IMR-90 (cell line): ENCODE data around the gene WWC2. TPM values are rescaled to one million over a fixed set of nuclear protein-coding genes. Genes with fewer than 3 reads are reported as not detected.

Source experiments
- ATAC-seq: fragments of 200-7000 bp; cut with Tn5 transposase; 2 replicates; pipeline ENCODE4 v1.9.1; 2020; ENCODE audit warnings: low read depth, mild to moderate bottlenecking, moderate library complexity
- BruUV-seq: library from RNA; stranded (reverse); fragments of 400-500 nt; replicated peaks from 2 replicates; lab custom pipeline; 2021; lab: Mats Ljungman, UMichigan
- CTCF ChIA-PET: fragments of 300-600 bp; formaldehyde crosslinking; extraction: SDS; loops from one replicate; lab custom pipeline; 2021; ENCODE audit warnings: antibody characterized with exemption; lab: Yijun Ruan, JAX
- POLR2A ChIA-PET: fragments of 300-600 bp; sonication (Branson Sonifier 250); formaldehyde crosslinking; loops from one replicate; lab custom pipeline; 2022; ENCODE audit warnings: antibody characterized with exemption; ENCODE audit not compliant: unreplicated experiment; lab: Charles Lee
- DNase-seq: peaks from one replicate; pipeline ENCODE4 v3.0.0; 2013
- H2AFZ ChIP-seq: replicated peaks from 2 replicates; pipeline ENCODE3; 2013; ENCODE audit warnings: low read length, mild to moderate bottlenecking; ENCODE audit not compliant: poor library complexity
- H2AK5ac ChIP-seq: 2 replicates; pipeline ENCODE4 v1.6.1; 2013; ENCODE audit warnings: low read depth, low read length, inconsistent platforms
- H2AK9ac ChIP-seq: replicated peaks from 2 replicates; pipeline ENCODE3; 2013; ENCODE audit warnings: mild to moderate bottlenecking, low read depth, low read length, moderate library complexity; ENCODE audit not compliant: poor library complexity
- H2BK120ac ChIP-seq: 2 replicates; pipeline ENCODE4 v1.6.1; 2013; ENCODE audit warnings: low read depth, low read length, inconsistent platforms
- H2BK15ac ChIP-seq: 3 replicates; pipeline ENCODE4 v1.6.1; 2013; ENCODE audit warnings: low read depth, low read length, inconsistent platforms
- H2BK20ac ChIP-seq: 2 replicates; pipeline ENCODE4 v1.6.1; 2013; ENCODE audit warnings: low read depth, mild to moderate bottlenecking, inconsistent platforms, low read length, moderate library complexity
- H2BK5ac ChIP-seq: 2 replicates; pipeline ENCODE4 v1.6.1; 2013; ENCODE audit warnings: mild to moderate bottlenecking, low read depth, low read length, inconsistent platforms; ENCODE audit not compliant: poor library complexity, severe bottlenecking
- H3K14ac ChIP-seq: replicated peaks from 2 replicates; pipeline ENCODE4 v1.6.1; 2013; ENCODE audit warnings: low read depth, low read length, inconsistent platforms
- H3K18ac ChIP-seq: 2 replicates; pipeline ENCODE4 v1.6.1; 2013; ENCODE audit warnings: low read depth, low read length, control low read depth
- H3K23ac ChIP-seq: 2 replicates; pipeline ENCODE4 v1.6.1; 2013; ENCODE audit warnings: low read depth, low read length, inconsistent platforms
- H3K27ac ChIP-seq: 2 replicates; pipeline ENCODE4 v1.5.1; 2013; ENCODE audit warnings: mild to moderate bottlenecking, control low read depth, low read length; ENCODE audit not compliant: insufficient read depth
- H3K27me3 ChIP-seq: 2 replicates; pipeline ENCODE4 v1.6.1; 2013; ENCODE audit warnings: low read length; ENCODE audit not compliant: control insufficient read depth, insufficient read depth
- H3K36me3 ChIP-seq: 2 replicates; pipeline ENCODE4 v1.6.1; 2013; ENCODE audit warnings: low read length, mixed read lengths; ENCODE audit not compliant: control insufficient read depth, insufficient read depth
- H3K4ac ChIP-seq: 2 replicates; pipeline ENCODE4 v1.6.1; 2013; ENCODE audit warnings: low read depth, low read length, inconsistent platforms
- H3K4me1 ChIP-seq: 2 replicates; pipeline ENCODE4 v1.6.1; 2013; ENCODE audit warnings: low read length, mixed read lengths; ENCODE audit not compliant: control insufficient read depth, insufficient read depth
- H3K4me2 ChIP-seq: 2 replicates; pipeline ENCODE4 v1.6.1; 2013; ENCODE audit warnings: low read depth, mild to moderate bottlenecking, control low read depth, low read length, moderate library complexity
- H3K4me3 ChIP-seq: 2 replicates; pipeline ENCODE4 v1.5.1; 2013; ENCODE audit warnings: low read depth, mild to moderate bottlenecking, control low read depth, low read length, moderate library complexity; ENCODE audit not compliant: insufficient read depth
- H3K56ac ChIP-seq: 2 replicates; pipeline ENCODE4 v1.6.1; 2013; ENCODE audit warnings: low read length, inconsistent platforms; ENCODE audit not compliant: insufficient read depth; ENCODE audit errors: extremely low read depth
- H3K79me1 ChIP-seq, 2 experiments: 2 replicates each; pipeline ENCODE4 v1.6.1; 2013; ENCODE audit warnings: low read length in 2 of 2, inconsistent platforms in 1 of 2, low read depth in 1 of 2
- H3K9ac ChIP-seq: 2 replicates; pipeline ENCODE4 v1.6.1; 2013; ENCODE audit warnings: low read depth, low read length, control low read depth
- H3K9me1 ChIP-seq: 2 replicates; pipeline ENCODE4 v1.6.1; 2013; ENCODE audit warnings: low read length, inconsistent platforms; ENCODE audit not compliant: insufficient read depth
- H3K9me3 ChIP-seq: 2 replicates; pipeline ENCODE4 v1.6.1; 2013; ENCODE audit warnings: low read length; ENCODE audit not compliant: control insufficient read depth, insufficient read depth
- H4K20me1 ChIP-seq: 2 replicates; pipeline ENCODE4 v1.6.1; 2013; ENCODE audit warnings: low read length, inconsistent platforms; ENCODE audit not compliant: insufficient read depth
- H4K5ac ChIP-seq: 2 replicates; pipeline ENCODE4 v1.6.1; 2013; ENCODE audit warnings: mild to moderate bottlenecking, low read depth, low read length, control low read depth
- H4K8ac ChIP-seq, 2 experiments: 2 replicates each; pipeline ENCODE4 v1.6.1; 2013; ENCODE audit warnings: low read depth in 2 of 2, low read length in 2 of 2, control low read depth in 1 of 2, inconsistent platforms in 1 of 2
- H4K91ac ChIP-seq: 2 replicates; pipeline ENCODE4 v1.6.1; 2013; ENCODE audit warnings: low read depth, low read length, inconsistent platforms; ENCODE audit not compliant: insufficient read depth
- CHD1 ChIP-seq: IDR thresholded peaks from 2 replicates; pipeline ENCODE4 v1.6.1; 2012; ENCODE audit warnings: low read depth, low read length, improper control_type of control experiment
- MAFK ChIP-seq: IDR thresholded peaks from 2 replicates; pipeline ENCODE4 v1.6.1; 2012; ENCODE audit warnings: low read depth, low read length, improper control_type of control experiment
- MXI1 ChIP-seq: IDR thresholded peaks from 2 replicates; pipeline ENCODE4 v1.6.1; 2012; ENCODE audit warnings: low read depth, mild to moderate bottlenecking, low read length, moderate library complexity, borderline replicate concordance
- NFE2L2 ChIP-seq: fragments of 150-350 bp; IDR thresholded peaks from 2 replicates; pipeline ENCODE4 v1.6.1; 2016; ENCODE audit warnings: low read depth, mild to moderate bottlenecking, low read length
- RAD21 ChIP-seq: IDR thresholded peaks from 2 replicates; pipeline ENCODE4 v1.6.1; 2012; ENCODE audit warnings: low read length, improper control_type of control experiment
- SMC3 ChIP-seq: fragments of 150-350 bp; IDR thresholded peaks from 2 replicates; pipeline ENCODE4 v1.6.1; 2016; ENCODE audit warnings: low read depth, mild to moderate bottlenecking, antibody characterized with exemption, low read length, moderate library complexity
- WGBS, 2 experiments: methylation state at CpG; one replicate each; pipeline versions ENCODE4 v1.1.5 to v1.1.7; 2013; ENCODE audit warnings: missing lambda C conversion rate in 2 of 2; ENCODE audit not compliant: insufficient read length in 1 of 2; ENCODE audit errors: extremely low coverage in 2 of 2; 5-methylcytosine and 5-hydroxymethylcytosine counted together
- dilution Hi-C: fragments of 300-500 bp; cut with HindIII; formaldehyde crosslinking; loops from one replicate; pipeline ENCODE4 v1.14.3; 2018; ENCODE audit warnings: low sequenced_read_pairs; ENCODE audit not compliant: unreplicated experiment
- in situ Hi-C: fragments of 300-500 bp; cut with MboI; formaldehyde crosslinking; loops from 3 replicates; pipeline ENCODE4 v1.14.3; 2019; ENCODE audit warnings: low sequenced_read_pairs, inconsistent platforms, mixed read lengths
- intact Hi-C: fragments of 100-400 bp; cut with micrococcal nuclease; formaldehyde crosslinking; loops from 2 replicates; pipeline ENCODE4 v1.10.0; 2022
- polyA plus RNA-seq, 3 experiments: library from polyadenylated mRNA; depleted of rRNA; stranded (reverse); fragments of >200 nt; gene quantifications; 2 replicates each; pipeline ENCODE4 v1.2.3, GENCODE V29; 2012; ENCODE audit warnings: low replicate concordance in 1 of 3
- total RNA-seq: library from RNA; depleted of rRNA; stranded (reverse); fragments of >200 nt; gene quantifications from 2 replicates; pipeline ENCODE4 v1.2.3, GENCODE V29; 2012
- TF ChIP-seq, protein P1 (sequence below): conservative IDR thresholded peaks from 2 replicates; pipeline ENCODE4 v1.5.1; 2012; ENCODE audit warnings: mild to moderate bottlenecking, low read depth, low read length, improper control_type of control experiment

WWC2 gene
- total and polyA plus RNA-seq, 2 of the 4 experiments (the other 2 are of a cell fraction), result 26.6 to 27.4 TPM

DNA sequence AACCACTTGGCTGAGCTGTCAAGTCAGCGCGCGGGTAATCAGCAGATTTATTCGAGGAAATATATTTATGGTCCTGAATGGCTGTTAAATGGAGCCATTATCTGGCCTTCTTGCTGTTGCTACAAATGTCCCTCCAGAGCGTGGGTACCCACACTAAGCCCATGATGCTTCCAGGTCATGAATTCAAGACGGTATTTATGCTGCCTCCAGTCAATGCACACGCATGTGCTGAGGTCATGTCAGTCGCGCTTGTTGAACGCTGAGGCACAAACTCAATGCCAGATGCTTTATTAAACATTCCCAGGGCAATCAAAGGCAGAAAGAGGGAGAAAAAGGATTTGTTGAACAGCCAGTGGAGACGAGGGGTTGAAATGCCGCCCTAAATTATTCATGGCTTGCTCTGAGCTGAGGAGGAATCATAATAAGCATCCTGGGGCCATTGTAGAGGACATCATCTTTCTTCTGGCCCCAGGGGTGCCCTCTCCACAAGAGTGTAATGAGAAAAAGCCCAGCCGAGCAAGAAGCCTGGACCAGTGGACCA is 259.2 kb downstream of the WWC2 start:
- no peak for ATAC-seq
- POLR2A ChIA-PET, result no interaction called here
- no peaks in the 10 kb centered on the region for H3K79me1 ChIP-seq
- in situ Hi-C loops, result no loop called here
- WGBS, 2 experiments, result 98% methylated on average over 5 of the region's 13 CpGs; no CpG with 5 or more reads in 1 of the 2 experiments
- no peak overlapping the region for H3K27ac ChIP-seq
- no peak overlapping the region for H2AFZ ChIP-seq
- no peak overlapping the region for H4K5ac ChIP-seq
- TF ChIP-seq SMC3 (no peak), NFE2L2 (no peak), CHD1 (no peak), MXI1 (no peak), MAFK (no peak), RAD21 (no peak)
- TF ChIP-seq, protein P1, sequence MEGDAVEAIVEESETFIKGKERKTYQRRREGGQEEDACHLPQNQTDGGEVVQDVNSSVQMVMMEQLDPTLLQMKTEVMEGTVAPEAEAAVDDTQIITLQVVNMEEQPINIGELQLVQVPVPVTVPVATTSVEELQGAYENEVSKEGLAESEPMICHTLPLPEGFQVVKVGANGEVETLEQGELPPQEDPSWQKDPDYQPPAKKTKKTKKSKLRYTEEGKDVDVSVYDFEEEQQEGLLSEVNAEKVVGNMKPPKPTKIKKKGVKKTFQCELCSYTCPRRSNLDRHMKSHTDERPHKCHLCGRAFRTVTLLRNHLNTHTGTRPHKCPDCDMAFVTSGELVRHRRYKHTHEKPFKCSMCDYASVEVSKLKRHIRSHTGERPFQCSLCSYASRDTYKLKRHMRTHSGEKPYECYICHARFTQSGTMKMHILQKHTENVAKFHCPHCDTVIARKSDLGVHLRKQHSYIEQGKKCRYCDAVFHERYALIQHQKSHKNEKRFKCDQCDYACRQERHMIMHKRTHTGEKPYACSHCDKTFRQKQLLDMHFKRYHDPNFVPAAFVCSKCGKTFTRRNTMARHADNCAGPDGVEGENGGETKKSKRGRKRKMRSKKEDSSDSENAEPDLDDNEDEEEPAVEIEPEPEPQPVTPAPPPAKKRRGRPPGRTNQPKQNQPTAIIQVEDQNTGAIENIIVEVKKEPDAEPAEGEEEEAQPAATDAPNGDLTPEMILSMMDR, result no peak
- no peaks in the 10 kb centered on the region for H3K9me3 ChIP-seq
- H2BK5ac ChIP-seq, result no peak overlapping the region
- H3K4me3 ChIP-seq, result no peak overlapping the region
- H3K56ac ChIP-seq, result no peak overlapping the region
- H3K36me3 ChIP-seq, result no peaks in the 10 kb centered on the region
- H3K4me2 ChIP-seq, result no peak overlapping the region
- H2BK120ac ChIP-seq, result no peak overlapping the region
- H3K9ac ChIP-seq, result no peak overlapping the region
- no peak overlapping the region for H3K14ac ChIP-seq
- no peak for DNase-seq
- CTCF ChIA-PET, result no interaction called here
- H2BK20ac ChIP-seq, result no peak overlapping the region
- dilution Hi-C loops, result no loop called here
- no TSS peak for BruUV-seq
- H3K4ac ChIP-seq, result no peak overlapping the region
- H2AK5ac ChIP-seq, result no peak overlapping the region
- no peaks in the 10 kb centered on the region for H4K20me1 ChIP-seq
- H3K18ac ChIP-seq, result no peak overlapping the region
- no peaks in the 10 kb centered on the region for H3K27me3 ChIP-seq
- intact Hi-C loops, result no loop called here
- no peaks in the 10 kb centered on the region for H3K9me1 ChIP-seq
- peaks cover 6% of the 10 kb centered on the region for H3K4me1 ChIP-seq
- no peak overlapping the region for H4K91ac ChIP-seq
- H2BK15ac ChIP-seq, result no peak overlapping the region
- H3K23ac ChIP-seq, result no peak overlapping the region
- H2AK9ac ChIP-seq, result no peak overlapping the region
- H4K8ac ChIP-seq, result no peak overlapping the region
